ENCODE data around the gene LDAF1.
"Not testable (repeated sequence)": the region's sequence is repeated elsewhere in the genome, so short reads cannot be mapped to it uniquely, and the experiment has no call there.

The LDAF1 gene

GRCh38 chr16:21158208-21159110 lies at the start of gene LDAF1:
Gene LDAF1, plus strand, starts transcription at chr16:21158674. Its CDS starts 2,509 bp downstream, at chr16:21161183.
- peak; percentile 96 for DNase-seq (ENCODE audit: low spot score)

DNA sequence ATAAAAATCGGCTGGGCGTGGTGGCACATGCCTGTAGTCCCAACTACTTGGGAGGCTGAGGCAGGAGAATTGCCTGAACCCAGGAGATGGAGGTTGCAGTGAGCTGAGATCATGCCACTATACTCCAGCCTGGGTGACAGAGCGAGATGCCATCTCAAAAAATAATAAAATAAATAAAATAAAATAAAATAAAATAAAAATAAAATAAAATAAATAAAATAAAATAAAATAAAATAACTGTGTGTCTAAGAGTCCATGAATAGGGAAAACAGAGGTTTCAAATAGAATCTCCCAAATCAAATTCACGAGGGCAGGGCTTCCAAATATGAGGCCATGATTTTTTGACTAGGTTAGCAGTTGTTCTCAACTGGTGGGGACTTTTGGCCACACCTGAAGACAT lies 42.9 kb upstream of the LDAF1 start:
- DNase-seq (ENCODE audit: low spot score): not testable (repeated sequence)

- no peak for DNase-seq (ENCODE audit: low spot score)
Measured at GRCh38 chr16:21116148-21116693, 42.3 kb upstream of the LDAF1 start.

GRCh38 chr16:21117567-21117966 lies 40.9 kb upstream of the LDAF1 start:
- no peak for DNase-seq (ENCODE audit: low spot score)

DNA sequence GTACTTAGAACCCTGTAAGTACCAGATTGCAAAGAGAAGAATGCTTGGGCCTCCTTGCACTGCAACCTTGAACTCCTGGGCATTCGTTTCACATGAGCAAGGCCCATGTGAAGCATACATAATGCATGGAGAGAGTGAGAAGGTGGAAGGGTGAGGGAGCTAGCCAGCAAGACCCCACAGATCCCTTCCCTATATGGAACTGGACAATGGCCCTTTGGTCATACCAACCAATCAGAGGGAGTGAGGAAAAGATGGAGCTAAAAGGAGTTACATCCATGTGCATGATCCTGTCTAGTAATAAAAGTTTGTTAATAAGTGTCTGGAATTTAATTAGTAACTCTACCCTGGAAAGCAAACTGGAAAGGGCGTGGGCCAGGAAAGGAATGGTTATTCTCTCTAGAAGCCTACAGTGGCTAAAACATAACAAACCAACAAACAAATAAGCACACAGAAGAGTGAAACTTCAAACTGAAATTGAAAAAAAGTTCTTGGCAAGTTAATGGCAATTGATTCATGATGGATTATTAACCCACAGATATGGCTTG lies 37.4 kb upstream of the LDAF1 start:
- DNase-seq (ENCODE audit: low spot score): no peak

- no peak for DNase-seq (ENCODE audit: low spot score)
Measured at GRCh38 chr16:21125191-21125590, 33.3 kb upstream of the LDAF1 start.

GRCh38 chr16:21126518-21126917 lies 32.0 kb upstream of the LDAF1 start:
- DNase-seq (ENCODE audit: low spot score): no peak

DNA sequence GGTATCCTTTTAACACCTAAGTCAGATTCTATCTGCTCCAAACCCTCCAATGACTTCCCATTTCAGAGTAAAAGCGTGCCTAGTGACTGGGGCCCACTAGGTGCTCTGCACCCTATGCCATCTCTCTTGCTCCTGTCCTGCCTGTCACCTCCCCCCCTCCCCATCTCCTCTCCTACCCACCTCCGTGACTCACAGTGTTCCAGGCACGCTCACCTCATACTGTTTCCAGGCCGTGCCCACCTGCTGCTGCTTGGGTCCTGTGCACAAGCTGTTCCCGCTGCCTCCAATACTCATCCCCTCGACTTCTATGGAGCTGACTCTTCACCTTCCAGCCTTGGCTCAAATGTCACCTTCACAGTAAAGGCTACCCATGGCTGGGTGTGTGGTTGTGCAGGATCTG lies 29.5 kb upstream of the LDAF1 start:
- no peak for DNase-seq (ENCODE audit: low spot score)

- no peak for DNase-seq (ENCODE audit: low spot score)
Measured at GRCh38 chr16:21130811-21131210, 27.7 kb upstream of the LDAF1 start.

DNA sequence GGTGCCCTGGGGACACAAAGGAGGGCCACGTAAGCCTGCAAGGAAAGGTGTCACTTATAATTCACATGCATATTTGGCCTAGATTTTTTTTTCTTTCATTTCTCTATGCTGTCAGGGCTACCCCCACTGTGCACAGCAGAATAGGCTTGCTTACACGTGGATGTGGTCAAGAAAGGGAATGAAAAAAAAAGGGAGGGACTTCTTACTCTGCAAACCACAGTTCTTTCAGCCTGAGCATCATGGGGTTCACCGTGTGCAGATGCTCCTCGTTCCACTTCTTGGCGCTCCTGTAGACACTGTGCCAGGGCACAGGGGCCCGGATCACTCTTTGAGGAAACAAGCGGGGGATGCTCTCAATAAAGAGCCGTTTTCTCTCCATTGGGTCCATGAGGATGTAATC lies 24.4 kb upstream of the LDAF1 start:
- DNase-seq (ENCODE audit: low spot score): no peak

DNA sequence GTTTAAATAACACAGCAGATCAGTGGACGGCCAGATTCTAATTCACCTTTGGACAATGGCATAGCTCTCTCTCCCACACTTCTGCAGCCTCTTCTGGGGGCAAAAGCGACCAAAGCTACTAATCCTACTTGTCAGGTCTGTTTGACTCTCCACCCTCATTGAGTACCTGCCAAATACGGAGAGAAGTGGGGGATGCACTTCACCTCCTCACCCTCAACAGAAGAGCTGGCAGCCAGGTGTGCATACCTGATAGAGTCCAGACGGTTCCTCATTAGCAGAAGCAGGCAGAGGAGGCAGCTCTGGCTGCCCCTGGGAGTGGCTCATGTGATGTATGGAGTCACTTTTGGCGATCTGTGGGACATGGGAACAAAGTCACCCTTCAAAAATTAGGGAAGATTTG lies 12.7 kb upstream of the LDAF1 start:
- DNase-seq (ENCODE audit: low spot score): no peak

GRCh38 chr16:21150375-21151001 lies 8.0 kb upstream of the LDAF1 start, which contains the start of gene DNAH3:
Gene DNAH3, minus strand, starts transcription at chr16:21150846. Its CDS starts 527 bp downstream, at chr16:21150319.
- peak; percentile 13 for DNase-seq (ENCODE audit: low spot score)

DNA sequence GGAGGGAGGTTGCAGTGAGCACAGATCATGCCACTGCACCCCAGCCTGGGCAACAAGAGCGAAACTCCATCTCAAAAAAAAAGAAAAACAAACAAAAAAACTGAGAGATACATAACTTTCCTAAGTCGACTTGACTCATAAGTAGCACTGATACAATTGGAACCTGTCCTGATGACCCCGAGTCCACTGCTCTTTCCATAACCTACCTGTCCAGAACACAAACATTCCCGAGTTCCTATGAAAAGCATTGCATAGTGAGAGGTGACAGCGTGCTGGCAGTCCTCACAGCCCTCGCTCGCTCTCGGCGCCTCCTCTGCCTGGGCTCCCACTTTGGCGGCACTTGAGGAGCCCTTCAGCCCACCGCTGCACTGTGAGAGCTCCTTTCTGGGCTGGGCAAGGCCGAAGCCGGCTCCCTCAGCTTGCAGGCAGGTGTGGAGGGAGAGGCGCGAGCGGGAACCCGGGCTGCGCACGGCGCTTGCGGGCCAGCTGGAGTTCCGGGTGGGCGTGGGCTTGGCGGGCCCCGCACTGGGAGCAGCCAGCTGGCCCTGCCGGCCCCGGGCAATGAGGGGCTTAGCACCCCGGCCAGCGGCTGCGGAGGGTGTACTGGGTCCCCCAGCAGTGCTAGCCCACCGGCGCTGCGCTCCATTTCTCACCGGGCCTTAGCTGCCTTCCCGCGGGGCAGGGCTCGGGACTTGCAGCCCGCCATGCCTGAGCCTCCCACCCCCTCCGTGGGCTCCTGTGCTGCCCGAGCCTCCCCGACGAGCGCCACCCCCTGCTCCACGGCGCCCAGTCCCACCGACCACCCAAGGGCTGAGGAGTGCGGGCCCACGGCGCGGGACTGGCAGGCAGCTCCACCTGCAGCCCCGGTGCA lies 6.1 kb upstream of the LDAF1 start:
- DNase-seq (ENCODE audit: low spot score): not testable (repeated sequence)

- not testable (repeated sequence) for DNase-seq (ENCODE audit: low spot score)
Measured at GRCh38 chr16:21153124-21153729, 5.2 kb upstream of the LDAF1 start.

DNA sequence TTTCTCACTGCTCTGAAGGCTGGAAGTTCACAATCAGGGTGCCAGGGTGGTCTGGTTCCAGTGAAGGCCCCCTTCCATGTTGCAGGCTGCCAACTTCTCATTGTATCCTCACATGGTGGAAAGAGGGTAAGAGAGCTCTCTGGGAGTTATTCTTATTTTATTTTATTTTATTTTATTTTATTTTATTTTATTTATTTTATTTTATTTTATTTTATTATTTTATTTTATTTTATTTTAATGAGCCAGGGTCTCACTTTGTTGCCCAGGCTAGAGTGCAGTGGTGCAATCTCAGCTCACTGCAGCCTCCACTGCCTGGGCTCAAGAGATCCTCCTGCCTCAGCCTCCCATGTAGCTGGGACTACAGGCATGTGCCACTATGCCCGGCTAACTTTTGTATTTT lies 2.5 kb upstream of the LDAF1 start:
- not testable (repeated sequence) for DNase-seq (ENCODE audit: low spot score)

- DNase-seq (ENCODE audit: low spot score): peak; percentile 82
Measured at GRCh38 chr16:21156767-21157467, 1.6 kb upstream of the LDAF1 start.

- DNase-seq (ENCODE audit: low spot score): no peak
Measured at GRCh38 chr16:21157632-21158031, 842 bp upstream of the LDAF1 start.

DNA sequence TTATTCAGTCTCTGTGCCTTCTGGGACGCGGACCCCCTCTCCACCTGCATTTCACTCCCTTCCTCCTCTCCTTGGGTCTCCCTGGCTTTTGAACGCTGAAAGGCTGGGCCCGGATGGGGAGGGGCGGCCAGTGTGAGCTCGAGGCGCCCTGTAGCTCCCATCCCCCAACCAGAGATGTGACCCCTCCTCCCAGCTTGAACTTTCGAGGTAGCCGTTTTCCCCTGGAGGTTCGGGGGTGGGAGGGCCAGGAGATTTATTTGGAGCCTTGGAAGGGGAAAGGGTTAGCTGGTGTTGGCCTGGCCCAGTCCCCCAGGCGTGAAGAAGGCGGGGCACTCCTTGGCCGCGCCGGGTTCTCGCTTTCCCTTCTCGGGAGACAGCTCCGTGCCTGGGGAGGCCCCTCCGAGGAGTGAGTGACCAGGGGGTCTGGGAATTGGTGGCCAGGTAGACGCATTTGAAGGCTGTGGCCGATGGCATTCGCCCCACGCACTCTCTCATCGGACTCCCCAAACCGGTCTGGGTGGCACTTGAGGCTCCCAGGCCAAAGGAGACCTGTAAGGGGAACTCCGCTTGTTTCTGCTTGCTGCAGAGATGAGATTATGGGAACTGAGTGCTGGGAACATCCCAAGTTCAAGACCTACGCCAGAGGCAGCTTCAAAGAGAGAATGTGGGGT lies 942 bp downstream of the LDAF1 start:
- DNase-seq (ENCODE audit: low spot score): peak; percentile 49

GRCh38 chr16:21160276-21160675 lies 1.8 kb downstream of the LDAF1 start:
- no peak for DNase-seq (ENCODE audit: low spot score)

GRCh38 chr16:21161211-21161610 lies 2.7 kb downstream of the LDAF1 start:
- DNase-seq (ENCODE audit: low spot score): peak; percentile 16

Measured in AG20443 (cell line).